SK-N-SH (cell line): Measurements from ENCODE around the gene ARPC4. TPM values are rescaled to one million over a fixed set of nuclear protein-coding genes. Genes with fewer than 3 reads are reported as not detected.

Experiments used
- CHD2 ChIP-seq: fragments of 150-350 bp; IDR thresholded peaks from 2 replicates; pipeline ENCODE4 v1.6.1; 2018; ENCODE audit warnings: low read length; ENCODE audit not compliant: partially characterized antibody
- ELF1 ChIP-seq: IDR thresholded peaks from 2 replicates; pipeline ENCODE4 v1.4.0; 2012
- EZH2phosphoT487 ChIP-seq: fragments of 200-600 bp; sonication (generic); IDR thresholded peaks from 2 replicates; pipeline ENCODE4 v1.6.1; 2017; ENCODE audit warnings: low read depth, mixed run types, mild to moderate bottlenecking, antibody characterized with exemption, moderate library complexity, borderline replicate concordance
- GABPA ChIP-seq: IDR thresholded peaks from 2 replicates; pipeline ENCODE4 v1.4.0; 2012; ENCODE audit warnings: low read depth, mild to moderate bottlenecking
- MEF2A ChIP-seq: IDR thresholded peaks from 2 replicates; pipeline ENCODE4 v1.4.0; 2012; ENCODE audit warnings: low read depth, borderline replicate concordance
- NFIC ChIP-seq: IDR thresholded peaks from 2 replicates; pipeline ENCODE4 v1.4.0; 2012; ENCODE audit warnings: borderline replicate concordance
- RAD21 ChIP-seq: IDR thresholded peaks from 2 replicates; pipeline ENCODE4 v1.6.1; 2012; ENCODE audit warnings: mild to moderate bottlenecking, low read length
- REST ChIP-seq: IDR thresholded peaks from 2 replicates; pipeline ENCODE4 v1.6.1; 2012; ENCODE audit warnings: mild to moderate bottlenecking, low read depth, low read length, moderate library complexity
- SIN3A ChIP-seq: IDR thresholded peaks from 2 replicates; pipeline ENCODE4 v1.6.1; 2012; ENCODE audit warnings: low read depth, mild to moderate bottlenecking, low read length, moderate library complexity, borderline replicate concordance
- SMC3 ChIP-seq: IDR thresholded peaks from 2 replicates; pipeline ENCODE4 v1.6.1; 2012; ENCODE audit warnings: low read depth, low read length, improper control_type of control experiment
- TAF1 ChIP-seq: IDR thresholded peaks from 2 replicates; pipeline ENCODE4 v1.6.1; 2012; ENCODE audit warnings: low read depth, mild to moderate bottlenecking, low read length, moderate library complexity, borderline replicate concordance
- YY1 ChIP-seq: IDR thresholded peaks from 2 replicates; pipeline ENCODE4 v1.4.0; 2012; ENCODE audit warnings: low read depth, mild to moderate bottlenecking
- ZBTB33 ChIP-seq: IDR thresholded peaks from 2 replicates; pipeline ENCODE4 v1.4.0; 2012; ENCODE audit warnings: low read depth, borderline replicate concordance
- polyA plus RNA-seq, 3 experiments: library from polyadenylated mRNA; depleted of rRNA; stranded (reverse); fragments of >200 nt; gene quantifications; 2 replicates each; pipeline ENCODE4 v1.2.3, GENCODE V29; 2012
- TF ChIP-seq, protein P1 (sequence below): IDR thresholded peaks from 2 replicates; pipeline ENCODE4 v1.4.0; 2012; ENCODE audit warnings: low read depth
- TF ChIP-seq, protein P2 (sequence below): IDR thresholded peaks from 2 replicates; pipeline ENCODE4; 2012

The ARPC4 gene
- polyA plus RNA-seq, 1 of the 3 experiments (the other 2 are of a cell fraction): 233 TPM

GRCh38 chr3:9843715-9844438, 51.0 kb downstream of the ARPC4 start, which contains the start of gene RPUSD3 (continued):
- TF ChIP-seq SIN3A: no peak
- peak; percentile 49 for TF ChIP-seq CHD2
- TF ChIP-seq, protein P1, sequence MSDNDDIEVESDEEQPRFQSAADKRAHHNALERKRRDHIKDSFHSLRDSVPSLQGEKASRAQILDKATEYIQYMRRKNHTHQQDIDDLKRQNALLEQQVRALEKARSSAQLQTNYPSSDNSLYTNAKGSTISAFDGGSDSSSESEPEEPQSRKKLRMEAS: peak; percentile 40; the same call in 1 of the 2 replicates
- peak; percentile 54; the same call in 1 of the 2 replicates for TF ChIP-seq ELF1
- no peak for TF ChIP-seq SMC3
- peak; percentile 59 for TF ChIP-seq GABPA
- peak; percentile 53; the same call in 1 of the 2 replicates for TF ChIP-seq TAF1
- TF ChIP-seq REST: no peak
- TF ChIP-seq, protein P2, sequence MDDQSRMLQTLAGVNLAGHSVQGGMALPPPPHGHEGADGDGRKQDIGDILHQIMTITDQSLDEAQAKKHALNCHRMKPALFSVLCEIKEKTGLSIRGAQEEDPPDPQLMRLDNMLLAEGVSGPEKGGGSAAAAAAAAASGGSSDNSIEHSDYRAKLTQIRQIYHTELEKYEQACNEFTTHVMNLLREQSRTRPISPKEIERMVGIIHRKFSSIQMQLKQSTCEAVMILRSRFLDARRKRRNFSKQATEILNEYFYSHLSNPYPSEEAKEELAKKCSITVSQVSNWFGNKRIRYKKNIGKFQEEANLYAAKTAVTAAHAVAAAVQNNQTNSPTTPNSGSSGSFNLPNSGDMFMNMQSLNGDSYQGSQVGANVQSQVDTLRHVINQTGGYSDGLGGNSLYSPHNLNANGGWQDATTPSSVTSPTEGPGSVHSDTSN: peak; percentile 100
- TF ChIP-seq NFIC: 0 out of 2 replicates have a peak, but pooled peaks have one; percentile 8
- TF ChIP-seq RAD21: no peak
- no peak for TF ChIP-seq YY1
- TF ChIP-seq EZH2phosphoT487: no peak
- TF ChIP-seq ZBTB33: no peak
- TF ChIP-seq MEF2A: no peak
